K562 (cell line): ENCODE results near the gene ENPP7. TPM values are rescaled to one million over a fixed set of nuclear protein-coding genes. Genes with fewer than 3 reads are reported as not detected.

ENCODE experiments used
- ATAC-seq: fragments of 200-7000 bp; cut with Tn5 transposase; 3 replicates; pipeline ENCODE4 v1.9.1; 2020; ENCODE audit warnings: moderate library complexity
- BruUV-seq: library from RNA; stranded (reverse); fragments of 400-500 nt; replicated peaks from 2 replicates; lab custom pipeline; 2021; lab: Mats Ljungman, UMichigan
- CTCF ChIA-PET: fragments of 300-600 bp; formaldehyde crosslinking; extraction: SDS; loops from one replicate; lab custom pipeline; 2021; ENCODE audit warnings: low intra/inter-chr PET ratio; lab: Yijun Ruan, JAX
- POLR2A ChIA-PET: fragments of 300-600, 350-650 bp; sonication (Branson Sonifier 250); formaldehyde crosslinking; extraction: SDS; loops from one replicate; lab custom pipeline; 2021; ENCODE audit warnings: antibody characterized with exemption, inconsistent platforms; lab: Yijun Ruan, JAX
- DNase-seq, 4 experiments: peaks; one replicate each; pipeline versions ENCODE4 v3.0.0 to v3.0.0-alpha.2; 2011 to 2018; ENCODE audit warnings: low spot score in 3 of 4, mixed read lengths in 3 of 4; ENCODE audit errors: extremely low read depth in 1 of 4
- FAIRE-seq: peaks from 2 replicates; lab custom pipeline; 2011; peaks lifted over from hg19 to GRCh38; lab: Jason Lieb, UNC
- H2AFZ ChIP-seq: 2 replicates; pipeline ENCODE4 v1.6.0; 2011; ENCODE audit warnings: low read depth, low read length, control low read depth, inconsistent platforms
- H3K27ac ChIP-seq: fragments of 200-600 bp; 3 replicates; pipeline ENCODE4 v1.8.0; 2011; ENCODE audit warnings: low read depth, mild to moderate bottlenecking, control low read depth, inconsistent platforms, low read length, moderate library complexity, mixed read lengths; ENCODE audit errors: extremely low read depth
- H3K27me3 ChIP-seq, 2 experiments: fragments of 300-600 bp in 1 of 2; 2 replicates in 1 of 2; 3 replicates in 1 of 2; pipeline versions ENCODE4 v1.6.0 to v1.8.0; 2011; ENCODE audit warnings: inconsistent platforms in 2 of 2, low read length in 2 of 2, mild to moderate bottlenecking in 1 of 2, mixed read lengths in 1 of 2, moderate library complexity in 1 of 2; ENCODE audit not compliant: control insufficient read depth in 2 of 2, insufficient read depth in 2 of 2
- H3K36me3 ChIP-seq: fragments of 300-600 bp; 3 replicates; pipeline ENCODE4 v1.8.0; 2011; ENCODE audit warnings: mild to moderate bottlenecking, low read length, inconsistent platforms; ENCODE audit not compliant: control insufficient read depth, insufficient read depth
- H3K4me1 ChIP-seq, 2 experiments: fragments of 200-600 bp in 1 of 2; replicated peaks in 1 of 2; 2 replicates in 1 of 2; 3 replicates in 1 of 2; pipeline versions ENCODE4 v1.5.1 to v1.8.0; 2011; ENCODE audit warnings: inconsistent platforms in 2 of 2, low read length in 2 of 2, mild to moderate bottlenecking in 1 of 2, mixed read lengths in 1 of 2, moderate library complexity in 1 of 2; ENCODE audit not compliant: control insufficient read depth in 2 of 2, insufficient read depth in 2 of 2
- H3K4me2 ChIP-seq: 2 replicates; pipeline ENCODE4 v1.6.1; 2011; ENCODE audit warnings: low read length, control low read depth, inconsistent platforms, mixed read lengths; ENCODE audit not compliant: insufficient read depth
- H3K4me3 ChIP-seq: fragments of 200-600 bp; sonication (generic), shearing (Covaris generic); 2 replicates; pipeline ENCODE4 v1.5.1; 2016; ENCODE audit warnings: control low read depth, inconsistent platforms
- H3K79me2 ChIP-seq: fragments of 200-600 bp; 3 replicates; pipeline ENCODE4 v1.8.0; 2011; ENCODE audit warnings: low read length, inconsistent platforms; ENCODE audit not compliant: control insufficient read depth, insufficient read depth
- H3K9ac ChIP-seq, 2 experiments: 2 replicates each; pipeline versions ENCODE4 v1.6.0 to v1.6.1; 2011; ENCODE audit warnings: low read depth in 2 of 2, low read length in 2 of 2, control low read depth in 1 of 2, inconsistent platforms in 1 of 2, mild to moderate bottlenecking in 1 of 2, mixed read lengths in 1 of 2; ENCODE audit not compliant: insufficient read depth in 1 of 2
- H3K9me1 ChIP-seq: one replicate; pipeline ENCODE4 v1.6.0; 2011; ENCODE audit warnings: inconsistent platforms, mild to moderate bottlenecking, low read length, moderate library complexity; ENCODE audit not compliant: control insufficient read depth, insufficient read depth
- H3K9me3 ChIP-seq: replicated peaks from 2 replicates; pipeline ENCODE4 v1.5.1; 2011; ENCODE audit warnings: low read depth, low read length, inconsistent platforms; ENCODE audit not compliant: control insufficient read depth, insufficient read depth
- H4K20me1 ChIP-seq: replicated peaks from 2 replicates; pipeline ENCODE4 v1.6.1; 2011; ENCODE audit warnings: low read length, inconsistent platforms, mixed read lengths; ENCODE audit not compliant: control insufficient read depth, insufficient read depth
- GABPA ChIP-seq: fragments of 200-800 bp; sonication (Bioruptor generic); conservative IDR thresholded peaks from 2 replicates; pipeline ENCODE4 v1.6.1; 2016; ENCODE audit warnings: low read depth, missing genetic modification characterization, missing compliant biosample characterization
- HDAC8 ChIP-seq: fragments of 450-650 bp; IDR thresholded peaks from 2 replicates; pipeline ENCODE4 v1.6.1; 2016; ENCODE audit warnings: mild to moderate bottlenecking, missing genetic modification characterization, moderate library complexity, missing compliant biosample characterization
- MTF1 ChIP-seq: fragments of 250-450 bp; sonication (Bioruptor Pico); IDR thresholded peaks from 2 replicates; pipeline ENCODE4 v1.9.0; 2021; ENCODE audit warnings: moderate library complexity, mild to moderate bottlenecking, inconsistent platforms, borderline replicate concordance
- SP1 ChIP-seq: sonication (generic); formaldehyde crosslinking; IDR thresholded peaks from 2 replicates; pipeline ENCODE4 v1.8.1; 2022; ENCODE audit warnings: mild to moderate bottlenecking, missing genetic modification reagents
- ZNF175 ChIP-seq: fragments of 200-800 bp; sonication (Bioruptor generic); IDR thresholded peaks from 2 replicates; pipeline ENCODE4 v1.6.1; 2016; ENCODE audit warnings: low read depth, mild to moderate bottlenecking, missing genetic modification characterization, missing compliant biosample characterization
- ZNF316 ChIP-seq: fragments of 450-650 bp; IDR thresholded peaks from 2 replicates; pipeline ENCODE4 v1.6.1; 2016
- ZNF785 ChIP-seq: fragments of 250-450 bp; sonication (Bioruptor Pico); IDR thresholded peaks from 2 replicates; pipeline ENCODE4 v1.4.0; 2020; ENCODE audit warnings: mild to moderate bottlenecking
- WGBS: fragments of 100-300 bp; shearing (Covaris generic); methylation state at CpG from one replicate; pipeline ENCODE4 v1.1.6; 2016; ENCODE audit warnings: low coverage, mixed read lengths; ENCODE audit not compliant: insufficient coverage; ENCODE audit errors: missing lambda C conversion rate; 5-methylcytosine and 5-hydroxymethylcytosine counted together
- in situ Hi-C: fragments of 300-500 bp; cut with MboI; formaldehyde crosslinking; loops from 4 replicates; pipeline ENCODE4 v1.15.0; 2018; ENCODE audit warnings: inconsistent platforms, mixed read lengths
- intact Hi-C: fragments of 100-400 bp; cut with micrococcal nuclease; formaldehyde crosslinking; loops from 2 replicates; pipeline ENCODE4 v1.14.2; 2022
- polyA plus RNA-seq, 8 experiments: library from polyadenylated mRNA; depleted of rRNA in 4 of 8; stranded (reverse) in 5 of 8; unstranded in 3 of 8; fragments of >200 nt; fragmentation: Nextera tagmentation in 2 of 8; fragmentation: Illumina TruSeq in 1 of 8; extraction: Ambion mirVana in 2 of 8; extraction: Trizol in 1 of 8; gene quantifications; 2 replicates each; pipeline versions ENCODE4 v1.2.1 to v1.2.3, GENCODE V29; 2011 to 2014; ENCODE audit warnings: inconsistent platforms in 1 of 8, missing spikeins in 1 of 8
- total RNA-seq, 7 experiments: library from RNA; depleted of rRNA in 6 of 7; stranded (reverse); fragments of >200 nt in 6 of 7; fragmentation: Illumina TruSeq in 2 of 7; extraction: Trizol in 2 of 7; gene quantifications; 2 replicates each; pipeline versions ENCODE4 v1.2.1 to v1.2.3, GENCODE V29; 2011 to 2021; ENCODE audit warnings: low replicate concordance in 1 of 7
- TF ChIP-seq, protein P1 (sequence below): sonication (generic); formaldehyde crosslinking; IDR thresholded peaks from 2 replicates; pipeline ENCODE4 v1.8.1; 2022; ENCODE audit warnings: missing genetic modification reagents
- TF ChIP-seq, protein P2 (sequence below): sonication (generic); formaldehyde crosslinking; IDR thresholded peaks from 2 replicates; pipeline ENCODE4 v1.8.0; 2022; ENCODE audit warnings: missing genetic modification reagents, mild to moderate bottlenecking, moderate library complexity, borderline replicate concordance
- TF ChIP-seq, protein P3 (sequence below): fragments of 250-450 bp; sonication (Bioruptor Pico); IDR thresholded peaks from 2 replicates; pipeline ENCODE4 v1.4.0; 2020; ENCODE audit warnings: mild to moderate bottlenecking, moderate library complexity, borderline replicate concordance
- TF ChIP-seq, protein P4 (sequence below): sonication (generic); formaldehyde crosslinking; IDR thresholded peaks from 2 replicates; pipeline ENCODE4 v1.5.0; 2020; ENCODE audit warnings: missing genetic modification reagents
- TF ChIP-seq, protein P5 (sequence below): fragments of 250-450 bp; sonication (Bioruptor Pico); IDR thresholded peaks from 2 replicates; pipeline ENCODE4 v1.6.1; 2021; ENCODE audit warnings: mild to moderate bottlenecking
- TF ChIP-seq, protein P6 (sequence below): fragments of 450-650 bp; formaldehyde crosslinking; IDR thresholded peaks from 2 replicates; pipeline ENCODE4 v1.4.0; 2022; ENCODE audit warnings: missing genetic modification characterization

Gene ENPP7
- total and polyA plus RNA-seq, 9 of the 15 experiments (the other 6 are each of a cell fraction or from before 2014, with no cell fraction given) = not detected

DNA sequence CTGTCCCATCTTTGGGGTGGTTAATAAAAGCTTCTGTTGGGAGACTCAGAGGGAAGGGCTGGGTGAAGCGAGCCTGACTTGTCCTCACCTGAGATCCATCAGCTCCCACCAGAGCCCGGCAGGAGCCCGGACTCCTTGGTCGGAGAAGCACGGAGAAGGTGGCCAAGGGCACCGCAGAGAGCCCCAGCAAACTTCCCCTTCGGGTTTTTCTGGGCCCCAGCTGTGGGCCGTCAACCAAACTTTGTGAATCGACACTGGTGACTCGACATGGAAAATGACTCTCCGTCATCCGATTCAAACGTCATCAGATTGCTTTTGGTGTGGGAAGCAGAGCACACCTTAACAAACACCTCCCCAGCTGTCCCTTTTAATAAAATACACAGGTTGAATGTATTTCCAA lies 21.4 kb downstream of the ENPP7 start:
- no peaks in the 10 kb centered on the region for H3K9me3 ChIP-seq
- ATAC-seq (no peak), DNase-seq (no peak), FAIRE-seq (no peak)
- H3K36me3 ChIP-seq = no peaks in the 10 kb centered on the region
- H2AFZ ChIP-seq = peak overlapping the region; percentile 3; the same call in 1 of the 2 replicates
- 0 out of 4 replicates have a peak overlapping the region, but pooled peaks of 1 of the 2 experiments have one; percentile 2 for H3K9ac ChIP-seq
- no peaks in the 10 kb centered on the region; a peak in 1 of 5 replicates for H3K27me3 ChIP-seq
- H3K27ac ChIP-seq = no peak overlapping the region
- no peaks in the 10 kb centered on the region for H3K9me1 ChIP-seq
- intact Hi-C loops = no loop called here
- 58% methylated on average over 13 of the region's 13 CpGs for WGBS
- H3K4me1 ChIP-seq = peaks cover 14 to 20% of the 10 kb centered on the region in 2 experiments
- H3K4me3 ChIP-seq = no peak overlapping the region
- ChIA-PET POLR2A (interaction anchor here (1.0 to 1.5 kb wide), 4 partner anchors 20 to 84 kb away, joined by 3 to 6 read pairs (median 4); no protein-coding TSS in a partner anchor), CTCF (no interaction called here)
- no peak overlapping the region for H3K4me2 ChIP-seq
- H3K79me2 ChIP-seq = no peaks in the 10 kb centered on the region
- in situ Hi-C loops = no loop called here
- H4K20me1 ChIP-seq = no peaks in the 10 kb centered on the region
- no TSS peak for BruUV-seq
- TF ChIP-seq, protein P1, sequence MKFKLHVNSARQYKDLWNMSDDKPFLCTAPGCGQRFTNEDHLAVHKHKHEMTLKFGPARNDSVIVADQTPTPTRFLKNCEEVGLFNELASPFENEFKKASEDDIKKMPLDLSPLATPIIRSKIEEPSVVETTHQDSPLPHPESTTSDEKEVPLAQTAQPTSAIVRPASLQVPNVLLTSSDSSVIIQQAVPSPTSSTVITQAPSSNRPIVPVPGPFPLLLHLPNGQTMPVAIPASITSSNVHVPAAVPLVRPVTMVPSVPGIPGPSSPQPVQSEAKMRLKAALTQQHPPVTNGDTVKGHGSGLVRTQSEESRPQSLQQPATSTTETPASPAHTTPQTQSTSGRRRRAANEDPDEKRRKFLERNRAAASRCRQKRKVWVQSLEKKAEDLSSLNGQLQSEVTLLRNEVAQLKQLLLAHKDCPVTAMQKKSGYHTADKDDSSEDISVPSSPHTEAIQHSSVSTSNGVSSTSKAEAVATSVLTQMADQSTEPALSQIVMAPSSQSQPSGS = no peak
- TF ChIP-seq ZNF175 (CRISPR knock-in tag) (no peak), ZNF316 (no peak), SP1 (CRISPR knock-in tag) (no peak), ZNF785 (CRISPR knock-in tag) (no peak), MTF1 (no peak), HDAC8 (tag) (no peak), GABPA (tag) (no peak)
- TF ChIP-seq, protein P2, sequence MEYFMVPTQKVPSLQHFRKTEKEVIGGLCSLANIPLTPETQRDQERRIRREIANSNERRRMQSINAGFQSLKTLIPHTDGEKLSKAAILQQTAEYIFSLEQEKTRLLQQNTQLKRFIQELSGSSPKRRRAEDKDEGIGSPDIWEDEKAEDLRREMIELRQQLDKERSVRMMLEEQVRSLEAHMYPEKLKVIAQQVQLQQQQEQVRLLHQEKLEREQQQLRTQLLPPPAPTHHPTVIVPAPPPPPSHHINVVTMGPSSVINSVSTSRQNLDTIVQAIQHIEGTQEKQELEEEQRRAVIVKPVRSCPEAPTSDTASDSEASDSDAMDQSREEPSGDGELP = no peak
- TF ChIP-seq, protein P3, sequence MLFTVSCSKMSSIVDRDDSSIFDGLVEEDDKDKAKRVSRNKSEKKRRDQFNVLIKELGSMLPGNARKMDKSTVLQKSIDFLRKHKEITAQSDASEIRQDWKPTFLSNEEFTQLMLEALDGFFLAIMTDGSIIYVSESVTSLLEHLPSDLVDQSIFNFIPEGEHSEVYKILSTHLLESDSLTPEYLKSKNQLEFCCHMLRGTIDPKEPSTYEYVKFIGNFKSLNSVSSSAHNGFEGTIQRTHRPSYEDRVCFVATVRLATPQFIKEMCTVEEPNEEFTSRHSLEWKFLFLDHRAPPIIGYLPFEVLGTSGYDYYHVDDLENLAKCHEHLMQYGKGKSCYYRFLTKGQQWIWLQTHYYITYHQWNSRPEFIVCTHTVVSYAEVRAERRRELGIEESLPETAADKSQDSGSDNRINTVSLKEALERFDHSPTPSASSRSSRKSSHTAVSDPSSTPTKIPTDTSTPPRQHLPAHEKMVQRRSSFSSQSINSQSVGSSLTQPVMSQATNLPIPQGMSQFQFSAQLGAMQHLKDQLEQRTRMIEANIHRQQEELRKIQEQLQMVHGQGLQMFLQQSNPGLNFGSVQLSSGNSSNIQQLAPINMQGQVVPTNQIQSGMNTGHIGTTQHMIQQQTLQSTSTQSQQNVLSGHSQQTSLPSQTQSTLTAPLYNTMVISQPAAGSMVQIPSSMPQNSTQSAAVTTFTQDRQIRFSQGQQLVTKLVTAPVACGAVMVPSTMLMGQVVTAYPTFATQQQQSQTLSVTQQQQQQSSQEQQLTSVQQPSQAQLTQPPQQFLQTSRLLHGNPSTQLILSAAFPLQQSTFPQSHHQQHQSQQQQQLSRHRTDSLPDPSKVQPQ (CRISPR knock-in tag) = no peak
- TF ChIP-seq, protein P4, sequence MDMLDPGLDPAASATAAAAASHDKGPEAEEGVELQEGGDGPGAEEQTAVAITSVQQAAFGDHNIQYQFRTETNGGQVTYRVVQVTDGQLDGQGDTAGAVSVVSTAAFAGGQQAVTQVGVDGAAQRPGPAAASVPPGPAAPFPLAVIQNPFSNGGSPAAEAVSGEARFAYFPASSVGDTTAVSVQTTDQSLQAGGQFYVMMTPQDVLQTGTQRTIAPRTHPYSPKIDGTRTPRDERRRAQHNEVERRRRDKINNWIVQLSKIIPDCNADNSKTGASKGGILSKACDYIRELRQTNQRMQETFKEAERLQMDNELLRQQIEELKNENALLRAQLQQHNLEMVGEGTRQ = no peak
- TF ChIP-seq, protein P5, sequence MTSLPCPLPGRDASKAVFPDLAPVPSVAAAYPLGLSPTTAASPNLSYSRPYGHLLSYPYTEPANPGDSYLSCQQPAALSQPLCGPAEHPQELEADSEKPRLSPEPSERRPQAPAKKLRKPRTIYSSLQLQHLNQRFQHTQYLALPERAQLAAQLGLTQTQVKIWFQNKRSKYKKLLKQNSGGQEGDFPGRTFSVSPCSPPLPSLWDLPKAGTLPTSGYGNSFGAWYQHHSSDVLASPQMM = no peak
- TF ChIP-seq, protein P6, sequence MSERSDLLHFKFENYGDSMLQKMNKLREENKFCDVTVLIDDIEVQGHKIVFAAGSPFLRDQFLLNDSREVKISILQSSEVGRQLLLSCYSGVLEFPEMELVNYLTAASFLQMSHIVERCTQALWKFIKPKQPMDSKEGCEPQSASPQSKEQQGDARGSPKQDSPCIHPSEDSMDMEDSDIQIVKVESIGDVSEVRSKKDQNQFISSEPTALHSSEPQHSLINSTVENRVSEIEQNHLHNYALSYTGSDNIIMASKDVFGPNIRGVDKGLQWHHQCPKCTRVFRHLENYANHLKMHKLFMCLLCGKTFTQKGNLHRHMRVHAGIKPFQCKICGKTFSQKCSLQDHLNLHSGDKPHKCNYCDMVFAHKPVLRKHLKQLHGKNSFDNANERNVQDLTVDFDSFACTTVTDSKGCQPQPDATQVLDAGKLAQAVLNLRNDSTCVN (CRISPR knock-in tag) = no peak
